Naive B cell (primary cell): ENCODE measurements around the gene MPPED1. TPM values are rescaled to one million over a fixed set of nuclear protein-coding genes. Genes with fewer than 3 reads are reported as not detected.

Experiments
- ATAC-seq, 2 donors: fragments of 150-1000 bp; cut with Tn5 transposase; 2 replicates each; pipeline ENCODE4 v1.10.0; 2021; ENCODE audit warnings: low read depth in 2 of 2, mild to moderate bottlenecking in 2 of 2, moderate library complexity in 2 of 2
- DNase-seq: peaks from one replicate; pipeline ENCODE4 v3.0.0; 2022
- H3K27ac Mint-ChIP-seq, 6 donors: one replicate each; pipeline ENCODE4 v1.8.0; 2020 to 2022; ENCODE audit warnings: mild to moderate bottlenecking in 6 of 6, mixed read lengths in 6 of 6, moderate library complexity in 5 of 6, inconsistent platforms in 2 of 6
- H3K27me3 Mint-ChIP-seq, 3 donors: one replicate each; pipeline ENCODE4 v1.8.0; 2021 to 2022; ENCODE audit warnings: mixed read lengths in 3 of 3, mild to moderate bottlenecking in 1 of 3
- H3K36me3 Mint-ChIP-seq, 2 donors: one replicate each; pipeline ENCODE4 v1.8.0; 2020 to 2022; ENCODE audit warnings: mixed read lengths in 2 of 2, inconsistent platforms in 1 of 2, mild to moderate bottlenecking in 1 of 2
- H3K4me1 Mint-ChIP-seq, 3 donors: one replicate each; pipeline ENCODE4 v1.8.0; 2020 to 2022; ENCODE audit warnings: mixed read lengths in 3 of 3, inconsistent platforms in 1 of 3, mild to moderate bottlenecking in 1 of 3, moderate library complexity in 1 of 3
- H3K4me3 Mint-ChIP-seq, 8 donors: one replicate each; pipeline ENCODE4 v1.8.0; 2020 to 2022; ENCODE audit warnings: mild to moderate bottlenecking in 8 of 8, mixed read lengths in 8 of 8, moderate library complexity in 8 of 8, inconsistent platforms in 2 of 8
- H3K9me3 Mint-ChIP-seq, 7 donors: one replicate each; pipeline ENCODE4 v1.8.0; 2020 to 2022; ENCODE audit warnings: mixed read lengths in 7 of 7, mild to moderate bottlenecking in 5 of 7, inconsistent platforms in 2 of 7, moderate library complexity in 1 of 7
- polyA plus RNA-seq, 6 donors: library from polyadenylated mRNA; unstranded; fragments of 300-500 nt; fragmentation: Illumina TruSeq; gene quantifications; one replicate each; pipeline ENCODE4 v1.2.3, GENCODE V29; 2021; ENCODE audit warnings: low read depth in 6 of 6

Gene MPPED1
- polyA plus RNA-seq, 6 donors from 2014 or later: not detected

- Mint-ChIP-seq H3K27ac (no peak overlapping the region), H3K4me1 (no peaks in the 10 kb centered on the region), H3K4me3 (no peak overlapping the region), H3K27me3 (no peaks in the 10 kb centered on the region), H3K36me3 (no peaks in the 10 kb centered on the region), H3K9me3 (no peaks in the 10 kb centered on the region)
- DNase-seq (no peak), ATAC-seq (no peak)
Observed at GRCh38 chr22:43504068-43504467, 92.3 kb downstream of the MPPED1 start.

- no peak for ATAC-seq
- peaks cover 0 to under 1% (median 0%) of the 10 kb centered on the region in 7 donors for H3K9me3 Mint-ChIP-seq
Observed at GRCh38 chr22:43504666-43505261, 93.0 kb downstream of the MPPED1 start.

GRCh38 chr22:43505423-43505822 is 93.6 kb downstream of the MPPED1 start:
- H3K4me3 Mint-ChIP-seq: no peak overlapping the region
- ATAC-seq (no peak), DNase-seq (no peak)
- H3K27me3 Mint-ChIP-seq: no peaks in the 10 kb centered on the region
- no peaks in the 10 kb centered on the region for H3K36me3 Mint-ChIP-seq
- no peaks in the 10 kb centered on the region for H3K4me1 Mint-ChIP-seq
- H3K27ac Mint-ChIP-seq: no peak overlapping the region
- H3K9me3 Mint-ChIP-seq: peaks cover 0 to 2% (median 0%) of the 10 kb centered on the region in 7 donors

More at GRCh38 chr22:43504666-43505261, 93.0 kb downstream of the MPPED1 start:
- no peaks in the 10 kb centered on the region for H3K4me1 Mint-ChIP-seq
- no peaks in the 10 kb centered on the region for H3K27me3 Mint-ChIP-seq
- no peak for DNase-seq
- H3K36me3 Mint-ChIP-seq: no peaks in the 10 kb centered on the region
- no peak overlapping the region for H3K27ac Mint-ChIP-seq
- H3K4me3 Mint-ChIP-seq: no peak overlapping the region

GRCh38 chr22:43505896-43506295 is 94.1 kb downstream of the MPPED1 start:
- Mint-ChIP-seq H3K27ac (no peak overlapping the region), H3K36me3 (no peaks in the 10 kb centered on the region), H3K9me3 (peaks cover 0 to 2% (median 0%) of the 10 kb centered on the region in 7 donors), H3K27me3 (no peaks in the 10 kb centered on the region), H3K4me3 (no peak overlapping the region), H3K4me1 (no peaks in the 10 kb centered on the region)
- ATAC-seq (no peak), DNase-seq (no peak)

GRCh38 chr22:43506487-43506886 is 94.7 kb downstream of the MPPED1 start:
- Mint-ChIP-seq H3K27ac (no peak overlapping the region), H3K4me1 (no peaks in the 10 kb centered on the region)
- no peak for ATAC-seq

GRCh38 chr22:43507235-43507634 is 95.4 kb downstream of the MPPED1 start:
- ATAC-seq: no peak
- Mint-ChIP-seq H3K27me3 (no peaks in the 10 kb centered on the region), H3K4me3 (no peak overlapping the region), H3K4me1 (no peaks in the 10 kb centered on the region), H3K36me3 (no peaks in the 10 kb centered on the region), H3K27ac (no peak overlapping the region), H3K9me3 (peaks cover 0 to 2% (median 0%) of the 10 kb centered on the region in 7 donors)
- no peak for DNase-seq

More at GRCh38 chr22:43506487-43506886, 94.7 kb downstream of the MPPED1 start:
- no peak for DNase-seq
- Mint-ChIP-seq H3K36me3 (no peaks in the 10 kb centered on the region), H3K27me3 (no peaks in the 10 kb centered on the region), H3K4me3 (no peak overlapping the region), H3K9me3 (peaks cover 0 to 2% (median 0%) of the 10 kb centered on the region in 7 donors)

- Mint-ChIP-seq H3K4me3 (no peak overlapping the region), H3K27ac (no peak overlapping the region), H3K4me1 (no peaks in the 10 kb centered on the region), H3K9me3 (peaks cover 0 to 2% (median 0%) of the 10 kb centered on the region in 7 donors), H3K36me3 (no peaks in the 10 kb centered on the region), H3K27me3 (peaks cover 0 to 4% (median 0%) of the 10 kb centered on the region in 3 donors)
- DNase-seq (no peak), ATAC-seq (no peak)
Observed at GRCh38 chr22:43508489-43508888, 96.7 kb downstream of the MPPED1 start.

- Mint-ChIP-seq H3K27me3 (peaks cover 0 to 4% (median 0%) of the 10 kb centered on the region in 3 donors), H3K36me3 (no peaks in the 10 kb centered on the region), H3K9me3 (peaks cover 0 to 2% (median 0%) of the 10 kb centered on the region in 7 donors), H3K27ac (no peak overlapping the region), H3K4me3 (no peak overlapping the region), H3K4me1 (no peaks in the 10 kb centered on the region)
- no peak for DNase-seq
- no peak for ATAC-seq
Observed at GRCh38 chr22:43509337-43509736, 97.5 kb downstream of the MPPED1 start.

GRCh38 chr22:43510281-43511070 is 98.7 kb downstream of the MPPED1 start:
- no peaks in the 10 kb centered on the region for H3K36me3 Mint-ChIP-seq
- DNase-seq (no peak), ATAC-seq (no peak)
- no peak overlapping the region for H3K27ac Mint-ChIP-seq
- H3K27me3 Mint-ChIP-seq: peaks cover 0 to 4% (median 0%) of the 10 kb centered on the region in 3 donors
- no peaks in the 10 kb centered on the region for H3K4me1 Mint-ChIP-seq
- H3K4me3 Mint-ChIP-seq: no peak overlapping the region
- peaks cover 0 to 2% (median 0%) of the 10 kb centered on the region in 7 donors for H3K9me3 Mint-ChIP-seq

GRCh38 chr22:43511276-43511910 is 99.6 kb downstream of the MPPED1 start:
- Mint-ChIP-seq H3K27me3 (peaks cover 0 to 4% (median 0%) of the 10 kb centered on the region in 3 donors), H3K36me3 (no peaks in the 10 kb centered on the region), H3K9me3 (peaks cover 0 to 2% (median 0%) of the 10 kb centered on the region in 7 donors), H3K27ac (no peak overlapping the region), H3K4me3 (no peak overlapping the region), H3K4me1 (no peaks in the 10 kb centered on the region)
- no peak for DNase-seq
- ATAC-seq: no peak

- Mint-ChIP-seq H3K4me1 (no peaks in the 10 kb centered on the region), H3K4me3 (peak overlapping the region in 1 of 8 donors; percentile 17), H3K27me3 (peaks cover 0 to 4% (median 0%) of the 10 kb centered on the region in 3 donors), H3K36me3 (no peaks in the 10 kb centered on the region), H3K9me3 (peaks cover 0 to 2% (median 0%) of the 10 kb centered on the region in 7 donors), H3K27ac (no peak overlapping the region)
- no peak for DNase-seq
- ATAC-seq: no peak
Observed at GRCh38 chr22:43512279-43512678, 100.5 kb downstream of the MPPED1 start.

- peaks cover 0 to 4% (median 0%) of the 10 kb centered on the region in 3 donors for H3K27me3 Mint-ChIP-seq
- DNase-seq (no peak), ATAC-seq (no peak)
- no peak overlapping the region for H3K4me3 Mint-ChIP-seq
- no peaks in the 10 kb centered on the region for H3K4me1 Mint-ChIP-seq
- H3K27ac Mint-ChIP-seq: no peak overlapping the region
- H3K36me3 Mint-ChIP-seq: no peaks in the 10 kb centered on the region
- H3K9me3 Mint-ChIP-seq: peaks cover 0 to 2% (median 0%) of the 10 kb centered on the region in 7 donors
Observed at GRCh38 chr22:43514476-43515157, 102.8 kb downstream of the MPPED1 start.

GRCh38 chr22:43515411-43515810 is 103.6 kb downstream of the MPPED1 start:
- no peak overlapping the region for H3K27ac Mint-ChIP-seq
- no peak for ATAC-seq
- H3K4me3 Mint-ChIP-seq: no peak overlapping the region
- peaks cover 0 to 4% (median 0%) of the 10 kb centered on the region in 3 donors for H3K27me3 Mint-ChIP-seq
- no peaks in the 10 kb centered on the region for H3K36me3 Mint-ChIP-seq
- DNase-seq: no peak
- H3K9me3 Mint-ChIP-seq: no peaks in the 10 kb centered on the region
- no peaks in the 10 kb centered on the region for H3K4me1 Mint-ChIP-seq
